Thyroid gland (tissue), 4 donors: Measurements from ENCODE around the gene PRND. TPM values are rescaled to one million over a fixed set of nuclear protein-coding genes. Genes with fewer than 3 reads are reported as not detected.

Experiments
- DNase-seq, 2 donors: peaks; one replicate each; pipeline ENCODE4 v3.0.0-alpha.2; 2019
- H3K27ac ChIP-seq, 3 donors: fragments of 200-600 bp; sonication (generic); 1 replicate in 2 of 3; 2 replicates in 1 of 3; pipeline ENCODE4 v1.5.1; 2016 to 2019; ENCODE audit warnings: mild to moderate bottlenecking in 1 of 3, moderate library complexity in 1 of 3
- H3K27me3 ChIP-seq: fragments of 200-600 bp; sonication (generic); one replicate; pipeline ENCODE4 v1.5.1; 2019
- H3K36me3 ChIP-seq, 2 donors: fragments of 200-600 bp; sonication (generic); one replicate each; pipeline ENCODE4 v1.5.1; 2016 to 2019
- H3K4me1 ChIP-seq, 2 donors: fragments of 200-600 bp; sonication (generic); one replicate each; pipeline ENCODE4 v1.5.1; 2017 to 2019
- H3K4me3 ChIP-seq, 3 donors: fragments of 200-600 bp; sonication (generic); replicated peaks in 1 of 3; 1 replicate in 2 of 3; 2 replicates in 1 of 3; pipeline ENCODE4 v1.5.1; 2016; ENCODE audit warnings: mild to moderate bottlenecking in 1 of 3
- H3K9me3 ChIP-seq: fragments of 200-600 bp; sonication (generic); one replicate; pipeline ENCODE4 v1.5.1; 2017
- CTCF ChIP-seq, 6 experiments: fragments of 200-600 bp in 3 of 6; fragments of 450-650 bp in 3 of 6; sonication (generic) in 3 of 6; IDR thresholded peaks; one replicate each; pipeline ENCODE4 v1.5.1; 2016 to 2019; ENCODE audit warnings: antibody characterized with exemption in 6 of 6, mild to moderate bottlenecking in 2 of 6, inconsistent platforms in 1 of 6, moderate library complexity in 1 of 6
- POLR2A ChIP-seq, 2 donors: fragments of 450-650 bp; IDR thresholded peaks; one replicate each; pipeline ENCODE4 v1.6.1; 2017; ENCODE audit warnings: antibody characterized with exemption in 2 of 2, mild to moderate bottlenecking in 2 of 2, moderate library complexity in 1 of 2
- WGBS, 2 donors: methylation state at CpG; one replicate each; pipeline ENCODE4 v1.1.5; 2017; 5-methylcytosine and 5-hydroxymethylcytosine counted together
- intact Hi-C: fragments of 100-400 bp; cut with DNase I; formaldehyde crosslinking; loops from one replicate; pipeline ENCODE4 v1.15.1; 2023
- total RNA-seq, 4 donors: library from RNA; depleted of rRNA; stranded (reverse); fragments of >200 nt; gene quantifications; one replicate each; pipeline ENCODE4 v1.2.3, GENCODE V29; 2016

The PRND gene
- total RNA-seq, 4 donors from 2014 or later = 0.89 to 2.0 TPM; not detected in 2

GRCh38 chr20:4724459-4725262 is 3.0 kb downstream of the PRND start:
- no peak overlapping the region for H3K4me3 ChIP-seq
- 82 to 86% methylated on average over 20 to 31 of the region's 34 CpGs for WGBS, 2 donors
- no peaks in the 10 kb centered on the region for H3K36me3 ChIP-seq
- peaks cover 0 to 4% of the 10 kb centered on the region in 2 donors for H3K4me1 ChIP-seq
- intact Hi-C loops = no loop called here
- no peak for DNase-seq
- TF ChIP-seq CTCF (IDR thresholded peaks at IDR 0.05) (no peak), POLR2A (IDR thresholded peaks at IDR 0.05) (no peak)
- H3K27ac ChIP-seq = no peak overlapping the region
- no peaks in the 10 kb centered on the region for H3K27me3 ChIP-seq
- H3K9me3 ChIP-seq = no peaks in the 10 kb centered on the region

GRCh38 chr20:4725263-4725550 is 3.5 kb downstream of the PRND start:
- no peaks in the 10 kb centered on the region for H3K9me3 ChIP-seq
- DNase-seq = no peak
- WGBS, 2 donors = 89 to 90% methylated on average over 4 of the region's 4 CpGs
- TF ChIP-seq POLR2A (IDR thresholded peaks at IDR 0.05) (no peak), CTCF (IDR thresholded peaks at IDR 0.05) (no peak)
- H3K4me1 ChIP-seq = peaks cover 0 to 4% of the 10 kb centered on the region in 2 donors
- intact Hi-C loops = no loop called here
- H3K4me3 ChIP-seq = no peak overlapping the region
- no peaks in the 10 kb centered on the region for H3K36me3 ChIP-seq
- H3K27ac ChIP-seq = no peak overlapping the region
- no peaks in the 10 kb centered on the region for H3K27me3 ChIP-seq

GRCh38 chr20:4726710-4727397 is 5.1 kb downstream of the PRND start:
- DNase-seq = no peak
- no peaks in the 10 kb centered on the region for H3K4me1 ChIP-seq
- no peaks in the 10 kb centered on the region for H3K27me3 ChIP-seq
- TF ChIP-seq POLR2A (IDR thresholded peaks at IDR 0.05) = no peak
- no peak for TF ChIP-seq CTCF (IDR thresholded peaks at IDR 0.05)
- H3K36me3 ChIP-seq = no peaks in the 10 kb centered on the region
- intact Hi-C loops = no loop called here
- H3K9me3 ChIP-seq = no peaks in the 10 kb centered on the region
- H3K27ac ChIP-seq = no peak overlapping the region
- H3K4me3 ChIP-seq = no peak overlapping the region
- 57 to 65% methylated on average over 16 of the region's 16 CpGs for WGBS, 2 donors

- Histone ChIP-seq H3K9me3 (no peaks in the 10 kb centered on the region), H3K4me3 (no peak overlapping the region), H3K36me3 (no peaks in the 10 kb centered on the region), H3K27ac (no peak overlapping the region), H3K4me1 (no peaks in the 10 kb centered on the region), H3K27me3 (no peaks in the 10 kb centered on the region)
- intact Hi-C loops = no loop called here
- no peak for DNase-seq
- TF ChIP-seq POLR2A (IDR thresholded peaks at IDR 0.05) (no peak), CTCF (IDR thresholded peaks at IDR 0.05) (no peak)
- WGBS, 2 donors = 79 to 84% methylated on average over 8 of the region's 8 CpGs
These were observed 6.5 kb downstream of the PRND start for GRCh38 chr20:4728120-4728760.

GRCh38 chr20:4729265-4729664 is 7.6 kb downstream of the PRND start:
- no peak for DNase-seq
- Histone ChIP-seq H3K27me3 (no peaks in the 10 kb centered on the region), H3K4me1 (no peaks in the 10 kb centered on the region), H3K4me3 (no peak overlapping the region), H3K36me3 (no peaks in the 10 kb centered on the region), H3K9me3 (no peaks in the 10 kb centered on the region), H3K27ac (no peak overlapping the region)
- 83 to 84% methylated on average over 3 to 4 of the region's 5 CpGs for WGBS, 2 donors
- TF ChIP-seq CTCF (IDR thresholded peaks at IDR 0.05) (no peak), POLR2A (IDR thresholded peaks at IDR 0.05) (no peak)
- intact Hi-C loops = no loop called here
